ENCODE measurements around the gene CACNG3.
"Not testable (repeated sequence)": the region's sequence is repeated elsewhere in the genome, so short reads cannot be mapped to it uniquely, and the experiment has no call there.

CACNG3 gene

GRCh38 chr16:24332582-24333090 is 76.5 kb downstream of the CACNG3 start:
- DNase-seq (ENCODE audit: low spot score) = no peak

- DNase-seq (ENCODE audit: low spot score) = no peak
These were observed 80.4 kb downstream of the CACNG3 start for GRCh38 chr16:24336491-24336890.

- no peak for DNase-seq (ENCODE audit: low spot score)
These were observed 80.9 kb downstream of the CACNG3 start for GRCh38 chr16:24337013-24337412.

- DNase-seq (ENCODE audit: low spot score) = not testable (repeated sequence)
These were observed 87.7 kb downstream of the CACNG3 start for GRCh38 chr16:24343829-24344228.

DNA sequence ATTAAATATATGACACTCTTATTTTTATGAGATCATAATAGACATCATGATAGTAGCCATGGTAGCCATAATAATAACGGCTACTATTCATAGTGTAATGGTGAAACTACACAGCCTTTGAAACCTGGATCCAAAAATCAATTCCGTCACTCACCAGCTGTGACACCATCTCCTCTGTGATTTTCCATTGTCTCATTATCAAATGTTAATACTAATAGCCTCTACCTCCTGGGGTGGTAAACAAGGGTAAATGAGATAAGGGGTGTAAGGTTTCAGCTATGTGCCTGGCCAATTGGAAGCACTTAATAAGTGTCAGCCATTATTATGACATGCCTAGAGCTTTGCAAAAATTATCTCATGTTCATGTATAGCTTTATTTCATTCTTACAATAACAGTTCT is 88.6 kb downstream of the CACNG3 start:
- no peak for DNase-seq (ENCODE audit: low spot score)

GRCh38 chr16:24345704-24346103 is 89.6 kb downstream of the CACNG3 start:
- no peak for DNase-seq (ENCODE audit: low spot score)

- DNase-seq (ENCODE audit: low spot score) = no peak
These were observed 90.6 kb downstream of the CACNG3 start for GRCh38 chr16:24346734-24347133.

GRCh38 chr16:24347556-24347955 is 91.4 kb downstream of the CACNG3 start:
- no peak for DNase-seq (ENCODE audit: low spot score)

DNA sequence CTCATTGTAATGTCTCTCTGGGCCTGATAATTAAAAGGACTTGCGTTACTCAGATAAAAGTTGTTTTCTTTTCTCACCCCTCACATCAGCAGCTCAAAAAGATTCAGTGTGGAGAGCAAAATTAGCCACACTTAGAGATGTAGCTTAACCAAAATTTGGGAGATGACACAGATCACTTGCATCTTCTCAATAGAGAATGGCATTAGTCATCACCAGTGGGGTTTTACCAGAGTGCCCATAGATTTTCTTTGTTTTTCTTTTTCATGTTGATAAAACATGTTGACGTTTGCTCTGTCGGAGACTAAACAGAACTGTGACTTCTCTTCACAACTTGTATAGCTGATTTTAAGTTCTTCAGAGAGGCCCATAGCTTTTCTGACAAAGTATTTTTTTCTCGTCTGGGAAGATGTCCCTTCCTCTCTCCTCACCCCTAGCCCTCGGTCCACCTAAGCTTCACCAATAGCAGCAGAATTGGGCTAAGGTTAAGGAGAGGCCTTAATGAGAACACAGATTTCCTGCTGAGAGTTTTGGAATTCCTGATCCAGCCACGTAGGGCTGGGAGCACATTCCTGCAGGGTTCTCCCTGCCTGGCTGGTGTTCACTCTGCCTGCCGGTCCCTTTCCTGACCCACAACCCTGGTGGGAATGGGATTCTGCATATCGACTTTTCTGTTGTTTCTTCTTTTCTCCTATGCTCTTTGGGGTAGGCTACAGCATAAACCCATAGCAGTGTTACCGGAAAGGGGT is 92.6 kb downstream of the CACNG3 start:
- no peak for DNase-seq (ENCODE audit: low spot score)

DNA sequence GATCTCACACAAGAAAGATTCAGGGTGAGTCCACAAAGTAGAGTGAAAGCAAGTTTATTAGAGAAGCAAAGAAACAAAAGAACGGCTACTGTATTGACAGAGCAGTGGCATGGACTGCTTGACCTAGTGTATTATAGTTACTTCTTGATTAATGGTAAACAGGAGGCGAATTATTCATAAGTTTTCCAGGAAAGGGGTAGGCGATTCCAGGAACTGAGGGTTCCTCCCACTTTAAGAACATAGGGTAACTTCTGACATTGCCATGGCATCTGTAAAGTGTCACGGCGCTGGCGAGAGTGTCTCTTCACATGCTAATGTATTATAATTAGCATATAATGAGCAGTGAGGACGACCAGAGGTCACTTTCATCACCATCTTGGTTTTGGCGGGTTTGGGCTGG is 93.2 kb downstream of the CACNG3 start:
- no peak for DNase-seq (ENCODE audit: low spot score)

DNA sequence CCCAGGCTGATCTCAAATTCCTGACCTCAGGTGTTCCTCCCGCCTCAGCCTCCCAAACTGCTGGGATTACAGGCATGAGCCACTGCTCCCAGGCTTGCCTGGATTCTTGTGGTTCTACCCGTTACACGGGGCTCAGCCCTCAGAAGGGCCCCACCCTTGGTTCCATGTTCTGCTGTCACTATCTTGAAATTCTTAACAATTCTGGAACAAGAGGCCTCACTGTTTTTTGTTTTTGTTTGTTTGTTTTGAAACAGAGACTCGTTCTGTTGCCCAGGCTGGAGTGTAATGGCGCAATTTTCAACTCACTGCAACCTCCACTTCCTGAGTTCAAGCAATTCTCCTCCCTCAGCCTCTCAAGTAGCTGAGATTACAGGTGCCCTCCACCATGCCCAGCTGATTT is 96.6 kb downstream of the CACNG3 start:
- no peak for DNase-seq (ENCODE audit: low spot score)

DNA sequence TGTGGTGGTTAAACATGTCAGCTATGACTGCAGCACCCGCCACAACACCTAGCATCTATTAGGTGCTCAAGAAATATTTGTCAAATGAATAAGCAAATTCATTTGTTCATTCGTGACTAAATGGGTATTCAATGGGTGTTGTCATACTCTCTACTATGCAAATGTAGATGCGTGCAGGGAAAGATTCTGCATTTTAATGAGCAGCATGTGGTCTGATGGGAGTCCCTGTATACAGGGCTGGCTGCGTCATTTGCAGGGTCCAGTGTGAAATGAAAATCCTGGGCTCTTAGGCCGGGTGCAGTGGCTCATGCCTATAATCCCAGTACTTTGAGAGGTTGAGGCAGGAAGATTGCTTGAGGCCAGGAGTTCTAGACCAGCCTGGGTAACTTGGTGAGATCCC is 97.5 kb downstream of the CACNG3 start:
- no peak for DNase-seq (ENCODE audit: low spot score)

- DNase-seq (ENCODE audit: low spot score) = no peak
These were observed 101.4 kb downstream of the CACNG3 start for GRCh38 chr16:24357511-24357910.

GRCh38 chr16:24358117-24358516 is 102.0 kb downstream of the CACNG3 start:
- no peak for DNase-seq (ENCODE audit: low spot score)

DNA sequence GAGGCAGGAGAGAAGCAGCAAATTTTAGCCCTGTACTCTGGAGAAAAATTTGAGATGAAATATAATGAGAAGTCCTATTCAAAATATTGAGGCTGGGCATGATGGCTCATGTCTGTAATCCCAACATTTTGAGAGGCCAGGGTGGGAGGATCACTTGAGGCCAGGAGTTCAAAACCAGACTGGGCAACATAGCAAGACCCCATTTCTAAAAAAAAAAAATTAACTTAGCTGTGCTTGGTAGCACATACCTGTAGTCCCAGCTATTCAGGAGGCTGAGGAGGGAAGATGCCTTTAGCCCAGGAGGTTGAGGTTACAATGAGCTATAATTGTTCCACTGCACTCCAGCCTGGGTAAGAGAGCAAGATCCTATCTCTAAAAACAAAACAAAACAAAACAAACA is 103.4 kb downstream of the CACNG3 start:
- no peak for DNase-seq (ENCODE audit: low spot score)

GRCh38 chr16:24360936-24361335 is 104.8 kb downstream of the CACNG3 start:
- DNase-seq (ENCODE audit: low spot score) = no peak

GRCh38 chr16:24364596-24364995 is 108.5 kb downstream of the CACNG3 start:
- DNase-seq (ENCODE audit: low spot score) = no peak

- no peak for DNase-seq (ENCODE audit: low spot score)
These were observed 111.1 kb downstream of the CACNG3 start for GRCh38 chr16:24367186-24367710.

GRCh38 chr16:24372824-24373223 is 116.7 kb downstream of the CACNG3 start:
- no peak for DNase-seq (ENCODE audit: low spot score)

DNA sequence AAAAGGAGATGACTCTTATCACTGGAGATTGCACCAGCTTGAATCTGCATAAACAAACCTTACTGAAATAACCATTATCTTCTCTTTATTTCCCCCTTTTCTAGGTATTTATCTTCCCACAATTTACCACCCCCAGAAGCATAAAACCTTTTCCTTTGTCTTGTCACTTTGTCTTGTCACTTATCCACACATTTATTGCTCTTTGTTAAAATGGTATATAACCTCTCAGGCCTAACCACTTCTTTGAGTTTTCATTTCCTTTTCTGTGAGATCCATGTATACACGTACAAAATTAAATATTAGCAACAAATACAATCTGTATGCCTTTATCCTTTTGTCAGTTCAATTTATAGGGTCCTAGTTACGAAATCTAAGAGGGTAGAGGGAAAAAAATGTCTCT is 122.9 kb downstream of the CACNG3 start:
- no peak for DNase-seq (ENCODE audit: low spot score)

DNA sequence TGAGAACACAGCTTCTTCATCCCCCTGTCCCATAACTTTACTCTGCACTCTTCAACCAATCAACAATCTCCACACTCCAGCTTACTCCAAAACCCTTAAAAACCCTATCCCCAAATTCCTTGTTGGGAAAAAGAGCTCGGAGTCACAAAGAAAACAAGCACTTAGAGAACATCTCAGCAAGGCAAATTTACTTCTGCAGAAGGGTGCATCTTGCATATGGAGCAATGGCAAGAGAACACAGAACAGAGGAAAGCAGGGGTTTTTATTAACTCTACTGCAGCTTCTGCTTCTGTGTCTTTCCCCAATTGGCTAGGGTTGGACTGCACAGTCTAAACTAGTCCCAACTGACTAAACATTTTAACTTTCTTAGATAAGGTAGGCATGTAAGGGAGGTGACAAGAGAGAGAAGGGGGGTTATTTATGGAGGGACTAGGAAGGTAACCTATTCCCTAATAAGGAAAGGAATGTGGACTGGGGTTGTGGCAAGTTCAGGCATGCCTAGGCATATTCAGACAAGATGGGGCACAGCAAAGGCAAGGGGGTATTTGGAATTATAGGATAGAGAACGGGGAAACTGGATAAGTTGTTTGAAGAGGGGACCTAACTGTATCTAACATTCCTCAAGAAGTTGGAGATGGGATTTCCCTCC is 125.5 kb downstream of the CACNG3 start:
- no peak for DNase-seq (ENCODE audit: low spot score)

- no peak for DNase-seq (ENCODE audit: low spot score)
These were observed 126.8 kb downstream of the CACNG3 start for GRCh38 chr16:24382762-24383407.

DNA sequence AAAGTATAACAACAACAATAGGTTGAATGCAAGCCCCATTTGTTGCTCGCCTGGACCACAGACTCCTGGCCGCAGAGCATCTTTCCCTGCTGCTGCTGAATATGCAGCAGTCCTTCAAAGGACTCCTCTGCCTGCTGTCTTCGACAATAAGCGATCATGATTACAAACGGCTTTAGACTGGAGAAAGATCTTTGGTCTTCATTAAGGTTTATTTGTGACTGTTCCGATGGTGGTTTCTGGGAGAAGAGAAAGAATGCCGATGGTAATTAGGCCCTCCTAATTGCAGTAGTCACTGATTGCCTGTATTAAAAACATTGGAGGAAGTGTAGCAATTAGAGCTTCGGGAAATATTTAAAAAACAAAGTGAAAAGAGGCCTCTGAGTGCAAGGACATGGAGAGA is 138.2 kb downstream of the CACNG3 start:
- DNase-seq (ENCODE audit: low spot score) = no peak
